GM12873 (cell line): ENCODE measurements around the gene KRIT1.
A peak's percentile ranks its signal among the peaks of the same experiment; 100 is the strongest.

ENCODE experiments used
- CTCF ChIP-seq: IDR thresholded peaks from 2 replicates; pipeline ENCODE4 v1.5.1; 2012; ENCODE audit warnings: low read depth, mild to moderate bottlenecking, moderate library complexity, low read length, control low read depth; ENCODE audit not compliant: insufficient read depth; ENCODE audit errors: missing control alignments

Gene KRIT1

GRCh38 chr7:92245487-92246359 lies at the start of gene KRIT1, which contains the start of gene ANKIB1:
Gene KRIT1, minus strand, starts transcription at chr7:92245914. Its CDS starts 3,779 bp downstream, at chr7:92242135.
Gene ANKIB1, plus strand, starts transcription at chr7:92245974. Its CDS starts 49,005 bp downstream, at chr7:92294979.
- peak; percentile 20 for TF ChIP-seq CTCF

- TF ChIP-seq CTCF = no peak
Observed at GRCh38 chr7:92295391-92295790, 49.7 kb upstream of the KRIT1 start.

GRCh38 chr7:92293896-92294590 lies 48.3 kb upstream of the KRIT1 start:
- no peak for TF ChIP-seq CTCF

GRCh38 chr7:92292981-92293380 lies 47.3 kb upstream of the KRIT1 start:
- no peak for TF ChIP-seq CTCF

GRCh38 chr7:92289321-92289720 lies 43.6 kb upstream of the KRIT1 start:
- no peak for TF ChIP-seq CTCF

- no peak for TF ChIP-seq CTCF
Observed at GRCh38 chr7:92282930-92283329, 37.2 kb upstream of the KRIT1 start.

GRCh38 chr7:92282221-92282814 lies 36.6 kb upstream of the KRIT1 start:
- no peak for TF ChIP-seq CTCF
